H1 (cell line): ENCODE results near the gene ZNF362. TPM values are rescaled to one million over a fixed set of nuclear protein-coding genes. Genes with fewer than 3 reads are reported as not detected.
A peak's percentile ranks its signal among the peaks of the same experiment; 100 is the strongest.

Source experiments
- CBX5 ChIP-seq: fragments of 300-800, 300-1000 bp; sonication (generic); IDR thresholded peaks from 2 replicates; pipeline ENCODE4 v1.7.1; 2016; ENCODE audit warnings: antibody characterized with exemption, low read length, low read depth
- CBX8 ChIP-seq: fragments of 300-800, 300-1000 bp; sonication (generic); IDR thresholded peaks from 2 replicates; pipeline ENCODE4 v1.7.1; 2016; ENCODE audit warnings: low read depth, low read length, borderline replicate concordance
- CEBPB ChIP-seq: IDR thresholded peaks from 2 replicates; pipeline ENCODE4 v1.6.1; 2012; ENCODE audit warnings: low read depth, low read length
- CTCF ChIP-seq, 3 experiments: IDR thresholded peaks; 1 replicate in 2 of 3; 2 replicates in 1 of 3; pipeline versions ENCODE4 v1.5.1 to v1.6.1; 2011; ENCODE audit warnings: low read length in 3 of 3, mild to moderate bottlenecking in 3 of 3, inconsistent platforms in 2 of 3, low read depth in 1 of 3, moderate library complexity in 1 of 3; ENCODE audit not compliant: insufficient read depth in 1 of 3; ENCODE audit errors: control extremely low read depth in 1 of 3
- EZH2 ChIP-seq: fragments of 200-600 bp; sonication (generic); IDR thresholded peaks from 2 replicates; pipeline ENCODE4 v1.7.1; 2012; ENCODE audit warnings: low read depth, mild to moderate bottlenecking, moderate library complexity, low read length, inconsistent platforms; ENCODE audit not compliant: severe bottlenecking
- JUND ChIP-seq: IDR thresholded peaks from 2 replicates; pipeline ENCODE4 v1.6.1; 2011; ENCODE audit warnings: mild to moderate bottlenecking, improper control_type of control experiment, low read length
- NANOG ChIP-seq: IDR thresholded peaks from 2 replicates; pipeline ENCODE4 v1.6.1; 2011; ENCODE audit warnings: low read length, low read depth, mild to moderate bottlenecking, inconsistent platforms; ENCODE audit not compliant: insufficient read depth, poor library complexity, severe bottlenecking
- RFX5 ChIP-seq: IDR thresholded peaks from 2 replicates; pipeline ENCODE4 v1.6.1; 2011; ENCODE audit warnings: low read depth, low read length, improper control_type of control experiment, borderline replicate concordance
- SIX5 ChIP-seq: IDR thresholded peaks from 2 replicates; pipeline ENCODE4 v1.6.1; 2011; ENCODE audit warnings: mild to moderate bottlenecking, low read depth, low read length
- SP4 ChIP-seq: IDR thresholded peaks from 2 replicates; pipeline ENCODE4 v1.6.1; 2012; ENCODE audit warnings: low read length, inconsistent platforms
- SRF ChIP-seq: IDR thresholded peaks from 2 replicates; pipeline ENCODE4 v1.6.1; 2011; ENCODE audit warnings: mild to moderate bottlenecking, low read depth, low read length, moderate library complexity
- SUZ12 ChIP-seq: fragments of 200-600 bp; sonication (generic); IDR thresholded peaks from 2 replicates; pipeline ENCODE4 v1.6.1; 2012; ENCODE audit warnings: mild to moderate bottlenecking, inconsistent platforms, low read length, moderate library complexity, mixed read lengths
- polyA plus RNA-seq, 7 experiments: library from polyadenylated mRNA; depleted of rRNA in 3 of 7; stranded (reverse) in 5 of 7; unstranded in 2 of 7; fragments of >200 nt in 5 of 7; fragments of 200-250 nt in 2 of 7; gene quantifications; 1 replicate in 5 of 7; 2 replicates in 1 of 7; 4 replicates in 1 of 7; pipeline versions ENCODE4 v1.2.1 to v1.2.3, GENCODE V29; 2011 to 2013; ENCODE audit warnings: missing spikeins in 2 of 7, mixed read lengths in 2 of 7
- total RNA-seq: library from RNA; stranded (reverse); fragmentation: NEBNext Ultra II Directional; extraction: Animal tissue kit (Norgen Biotek cat#: 25700); gene quantifications from 2 replicates; pipeline ENCODE4 v1.2.1, GENCODE V29; 2021

ZNF362 gene
- total and polyA plus RNA-seq, 2 of the 8 experiments (the other 6 are each of a cell fraction or from before 2014, with no cell fraction given): 24.2 to 27.8 TPM

GRCh38 chr1:33349081-33349759 lies 92.9 kb downstream of the ZNF362 start (continued):
- no peak for TF ChIP-seq CTCF (IDR thresholded peaks at IDR 0.05; ENCODE audit: control extremely low read depth in 1 of 3, insufficient read depth in 1 of 3, low read depth in 1 of 3, low read length in 3 of 3)
- no peak for TF ChIP-seq RFX5
- peak; percentile 56 for TF ChIP-seq SUZ12
- TF ChIP-seq EZH2: peak; percentile 37
- no peak for TF ChIP-seq SP4
- TF ChIP-seq CBX5: no peak
- no peak for TF ChIP-seq SIX5
- no peak for TF ChIP-seq JUND
- no peak for TF ChIP-seq SRF
- TF ChIP-seq NANOG: no peak
- TF ChIP-seq CEBPB: no peak
- no peak for TF ChIP-seq CBX8
